ENCODE data around the gene ATP1A3.

The ATP1A3 gene

GRCh38 chr19:41984961-41985360, 9.1 kb downstream of the ATP1A3 start:
- DNase-seq (ENCODE audit: low spot score) = no peak

- no peak for DNase-seq (ENCODE audit: low spot score)
Observed at GRCh38 chr19:41981724-41982123, 12.3 kb downstream of the ATP1A3 start.

DNA sequence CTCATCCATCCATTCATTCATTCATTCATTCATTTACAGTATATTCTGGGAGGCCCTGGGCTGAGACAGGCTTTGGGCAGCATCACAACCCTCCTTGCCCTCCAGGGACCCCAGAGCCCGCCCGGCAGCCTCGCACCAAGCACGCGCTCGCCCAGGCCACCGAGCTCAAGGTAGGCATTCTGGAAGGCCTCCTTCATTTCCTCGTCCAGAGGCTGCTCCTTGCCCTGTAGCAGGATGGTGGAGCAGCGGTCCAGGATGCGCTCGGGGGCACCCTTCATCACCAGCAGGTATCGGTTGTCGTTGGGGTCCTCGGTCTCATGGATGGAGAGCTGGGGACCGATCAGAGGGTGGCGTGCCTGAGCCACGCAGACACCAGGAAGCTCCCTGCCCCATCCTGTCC, 15.6 kb downstream of the ATP1A3 start:
- no peak for DNase-seq (ENCODE audit: low spot score)

DNA sequence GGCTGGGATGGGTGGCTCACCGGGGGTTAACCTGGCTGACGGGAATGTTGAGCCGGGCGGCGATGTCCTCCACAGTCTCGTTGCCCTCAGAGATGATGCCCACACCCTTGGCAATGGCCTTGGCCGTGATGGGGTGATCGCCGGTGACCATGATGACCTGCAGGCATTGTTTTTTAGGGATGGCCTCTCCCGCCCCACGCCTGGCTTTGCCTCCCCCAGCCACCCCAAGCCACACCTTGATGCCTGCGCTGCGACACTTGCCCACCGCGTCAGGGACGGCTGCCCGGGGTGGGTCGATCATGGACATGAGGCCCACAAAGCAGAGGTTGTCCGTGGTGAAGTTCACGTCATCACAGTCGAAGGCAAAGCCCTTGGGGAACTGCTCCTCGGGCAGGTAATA, 16.1 kb downstream of the ATP1A3 start:
- no peak for DNase-seq (ENCODE audit: low spot score)

DNA sequence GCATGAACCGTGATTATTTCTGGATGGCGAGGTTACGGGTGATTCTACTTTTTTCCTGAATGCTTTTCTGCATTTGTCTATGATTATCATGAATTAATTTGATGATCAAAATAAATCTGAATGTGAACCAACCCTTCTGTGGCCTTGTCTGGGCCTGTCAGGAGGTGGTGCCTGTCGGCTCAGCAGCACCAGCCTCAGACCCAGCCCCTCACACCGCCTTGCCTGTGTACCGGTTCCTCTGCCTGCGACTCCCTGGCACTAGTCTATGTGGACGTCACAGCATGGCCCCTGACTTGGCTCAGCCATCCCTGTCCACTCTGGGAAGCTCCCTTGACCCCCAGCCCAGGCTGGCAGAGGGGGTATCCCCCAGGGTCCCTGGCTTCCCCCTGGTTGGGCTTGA, 19.4 kb downstream of the ATP1A3 start:
- no peak for DNase-seq (ENCODE audit: low spot score)

GRCh38 chr19:41971363-41971762, 22.7 kb downstream of the ATP1A3 start:
- DNase-seq (ENCODE audit: low spot score) = no peak

DNA sequence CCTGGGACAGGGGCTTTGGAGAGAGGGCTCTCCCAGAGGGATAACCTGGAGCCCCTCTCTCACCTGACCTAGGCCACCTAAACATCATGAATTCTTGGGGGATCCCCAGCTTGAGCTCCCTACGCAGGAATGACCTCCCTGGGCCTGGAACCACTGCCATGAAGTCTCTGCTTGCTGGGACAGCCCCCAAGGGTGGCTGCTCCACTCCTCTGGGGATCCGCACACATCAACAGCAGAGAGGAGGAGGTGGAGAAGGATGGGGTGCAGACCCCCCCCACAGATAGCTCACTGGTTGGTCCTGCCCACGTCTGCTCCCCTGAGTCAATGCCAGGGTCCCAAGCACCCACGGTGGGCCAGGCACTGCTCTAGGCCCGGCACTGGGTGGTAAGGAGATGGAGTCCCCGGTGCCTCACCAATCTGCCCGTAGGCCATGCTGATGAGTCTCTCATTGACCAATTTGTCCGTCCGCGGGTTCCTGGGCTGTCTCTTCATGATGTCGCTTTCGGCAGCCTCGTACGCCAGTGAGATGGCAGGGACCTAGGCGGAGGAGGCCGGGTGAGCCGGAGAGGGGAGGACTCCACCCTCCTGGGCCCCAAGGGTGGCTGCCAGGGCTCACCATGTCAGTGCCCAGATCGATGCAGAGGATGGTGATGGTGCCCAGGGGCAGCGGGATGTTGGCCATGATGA, 24.1 kb downstream of the ATP1A3 start:
- DNase-seq (ENCODE audit: low spot score) = no peak

GRCh38 chr19:41968751-41969595, 25.1 kb downstream of the ATP1A3 start:
- DNase-seq (ENCODE audit: low spot score) = no peak

GRCh38 chr19:41967054-41967783, 26.8 kb downstream of the ATP1A3 start:
- no peak for DNase-seq (ENCODE audit: low spot score)

DNA sequence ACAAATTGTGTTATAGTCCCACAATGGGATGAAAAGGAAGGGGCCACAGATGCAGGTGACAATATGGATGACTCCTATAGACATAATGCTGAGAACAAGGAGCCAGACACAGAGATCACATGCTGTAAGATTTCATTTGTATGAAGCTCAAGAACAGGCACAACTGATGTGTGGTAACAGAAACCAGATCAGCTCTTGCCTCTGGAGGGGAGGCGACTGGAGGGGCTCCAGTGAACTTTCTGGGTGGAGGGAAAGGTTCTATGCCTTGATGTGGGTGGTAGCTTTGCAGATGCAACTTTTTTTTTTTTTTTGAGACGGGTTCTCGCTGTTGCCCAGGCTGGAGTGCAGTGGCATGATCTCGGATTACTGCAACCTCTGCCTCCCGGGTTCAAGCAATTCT, 28.9 kb downstream of the ATP1A3 start:
- DNase-seq (ENCODE audit: low spot score) = no peak

DNA sequence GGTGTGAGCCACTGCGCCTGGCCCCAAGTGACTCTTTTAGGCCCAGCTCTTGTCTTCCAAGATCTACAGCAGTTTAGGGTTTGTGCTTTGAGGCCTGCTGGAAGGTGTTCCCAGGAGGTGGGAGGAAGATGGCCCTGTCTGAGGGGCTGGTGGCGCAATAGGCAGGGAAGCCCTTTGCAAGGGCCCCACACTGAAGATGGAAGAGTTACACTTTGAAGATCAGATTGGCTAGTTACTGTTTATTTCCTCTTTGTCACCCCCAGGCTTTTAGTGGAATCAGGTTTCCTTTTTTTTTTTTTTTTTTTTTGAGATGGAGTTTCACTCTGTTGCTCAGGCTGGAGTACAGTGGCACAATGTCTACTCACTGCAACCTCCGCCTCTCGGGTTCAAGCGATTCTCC, 33.1 kb downstream of the ATP1A3 start:
- no peak for DNase-seq (ENCODE audit: low spot score)

DNA sequence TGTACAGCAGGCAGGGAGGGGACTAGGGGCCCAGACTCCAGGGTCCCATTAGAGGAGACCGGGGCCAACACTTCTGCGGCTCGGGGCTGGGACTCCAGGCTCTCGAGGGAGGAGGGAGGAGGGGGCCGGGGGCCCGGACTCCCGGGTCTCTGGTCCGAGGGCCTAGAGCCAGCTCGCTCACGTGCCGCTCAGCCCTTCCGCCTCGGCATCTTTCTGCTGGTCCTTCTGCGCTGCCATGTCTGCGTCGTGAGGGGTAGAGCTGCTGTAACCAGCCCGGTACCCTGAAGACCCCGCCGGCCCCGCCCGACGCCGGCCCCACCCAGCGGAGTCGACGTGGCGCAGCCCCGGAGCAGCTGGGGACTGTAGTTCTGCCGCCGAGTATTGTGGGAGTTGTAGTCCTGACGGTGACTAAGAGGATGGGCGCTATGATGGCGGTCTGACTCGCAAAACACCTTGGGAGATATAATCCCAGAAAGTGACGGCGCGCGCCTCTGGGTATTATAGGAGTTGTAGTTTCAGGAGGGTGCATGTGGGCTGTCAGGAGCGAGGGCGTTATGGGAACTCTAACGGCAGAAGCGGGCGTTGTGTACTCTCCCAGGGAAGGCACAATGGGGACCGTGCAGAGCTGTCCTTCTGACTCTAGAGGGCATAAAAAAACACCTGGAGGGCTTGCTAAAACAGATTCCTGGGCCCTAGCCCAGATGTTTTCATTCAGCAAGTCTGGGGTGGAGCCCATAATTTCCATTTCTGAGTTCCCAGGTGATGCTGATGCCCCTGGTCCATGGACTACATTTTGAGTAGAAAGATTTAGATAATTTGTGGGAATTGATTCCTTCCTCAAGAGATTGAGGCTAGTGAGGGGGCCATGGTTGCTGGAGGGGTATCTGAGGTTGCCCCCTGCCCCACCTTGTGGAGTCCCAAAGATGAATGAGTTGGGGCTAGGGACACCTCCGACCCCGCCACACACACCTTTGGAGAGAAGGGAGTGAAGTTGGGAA, 34.7 kb downstream of the ATP1A3 start, which contains the start of gene RABAC1:
Gene RABAC1, minus strand, starts transcription at position 266 of the 998 bp plus-strand sequence. Its CDS starts 29 bp downstream, at position 237.
- peak; percentile 95 for DNase-seq (ENCODE audit: low spot score)

DNA sequence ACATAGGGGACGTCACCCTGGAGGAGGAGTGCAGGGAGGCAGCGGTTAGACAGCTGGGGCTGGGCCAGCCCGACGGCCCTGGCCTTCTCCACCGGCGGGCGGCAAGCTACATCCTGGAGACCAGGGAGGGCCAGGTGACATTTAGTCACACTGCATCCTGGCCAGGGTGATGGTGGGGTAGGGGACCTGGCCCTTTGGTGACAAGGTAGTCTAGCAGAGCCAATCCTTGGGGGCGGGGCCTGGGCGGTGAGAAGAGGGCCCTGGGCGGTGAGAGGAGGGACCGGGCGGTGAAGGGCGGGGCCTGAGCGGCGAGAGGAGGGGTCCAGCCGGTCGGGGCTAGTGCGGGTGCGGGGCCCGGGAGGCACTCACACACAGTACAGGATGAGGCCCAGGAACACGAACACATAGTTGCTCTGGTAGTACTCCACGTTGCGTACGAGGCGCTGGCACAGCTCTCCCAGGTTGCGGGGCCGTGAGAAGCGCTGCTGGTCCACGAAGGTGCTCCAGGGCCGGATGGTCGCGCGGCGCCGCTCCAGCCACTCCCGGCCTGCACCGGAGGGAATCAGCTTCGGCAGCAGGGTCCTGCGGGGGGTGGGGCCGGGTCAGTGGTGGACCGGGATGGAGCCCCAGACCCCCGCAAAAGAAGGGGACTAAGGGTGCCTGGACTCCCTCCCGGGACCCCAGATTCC, 35.5 kb downstream of the ATP1A3 start:
- DNase-seq (ENCODE audit: low spot score) = peak; percentile 87

DNA sequence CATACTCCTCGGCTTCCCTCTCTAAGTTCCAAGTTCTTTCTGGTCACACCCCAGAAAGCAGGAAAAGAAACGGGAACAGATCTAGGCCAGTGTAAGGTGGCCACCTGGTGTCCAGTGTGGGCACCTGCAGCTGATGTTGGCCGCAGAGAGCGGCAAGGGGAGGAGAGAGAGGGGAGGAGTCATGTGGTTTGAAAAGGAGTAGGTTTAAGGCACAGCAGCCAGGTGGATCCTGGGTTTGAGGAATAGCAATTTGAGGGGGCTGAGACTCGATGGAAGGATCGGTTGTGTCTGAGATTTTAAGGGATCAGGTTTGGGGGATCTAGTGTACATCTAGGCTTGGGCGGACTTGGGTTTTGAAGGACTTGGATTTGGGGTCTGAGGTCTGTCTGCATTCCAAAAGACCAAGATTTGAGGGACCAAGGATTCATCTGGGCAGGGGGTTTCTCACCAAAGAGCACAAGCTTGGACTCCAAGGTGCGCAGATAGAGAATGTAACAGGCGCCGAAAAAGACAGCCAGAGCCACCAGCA, 36.1 kb downstream of the ATP1A3 start:
- DNase-seq (ENCODE audit: low spot score) = peak; percentile 73

GRCh38 chr19:41957161-41957837, 36.7 kb downstream of the ATP1A3 start:
- DNase-seq (ENCODE audit: low spot score) = no peak

GRCh38 chr19:41956621-41957020, 37.4 kb downstream of the ATP1A3 start:
- DNase-seq (ENCODE audit: low spot score) = no peak

- DNase-seq (ENCODE audit: low spot score) = no peak
Observed at GRCh38 chr19:41955521-41955920, 38.5 kb downstream of the ATP1A3 start.

DNA sequence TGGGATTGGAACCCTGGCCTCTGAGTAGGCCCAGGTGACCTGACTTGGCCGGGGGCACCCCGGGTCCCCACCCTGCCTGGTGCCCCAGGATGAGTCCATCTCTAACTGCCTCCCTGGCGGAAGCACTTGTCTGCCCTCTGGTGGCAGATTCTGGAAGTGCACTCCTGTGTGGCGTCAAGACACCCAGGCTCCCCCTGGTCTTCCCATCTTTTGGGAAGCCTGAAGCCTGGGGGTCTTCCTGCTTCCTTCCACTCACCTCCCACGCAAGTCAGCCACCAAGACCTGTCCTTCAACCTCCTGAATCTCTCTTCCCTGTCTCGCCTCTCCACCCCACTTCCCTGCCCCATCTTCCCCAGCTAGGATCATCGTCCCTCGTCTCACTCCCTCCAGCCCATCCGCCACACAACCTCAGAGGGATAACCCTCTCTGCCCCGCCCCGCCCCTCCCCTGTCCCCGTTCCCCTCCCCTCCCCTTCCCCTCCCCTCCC, 42.3 kb downstream of the ATP1A3 start:
- peak; percentile 87 for DNase-seq (ENCODE audit: low spot score)

DNA sequence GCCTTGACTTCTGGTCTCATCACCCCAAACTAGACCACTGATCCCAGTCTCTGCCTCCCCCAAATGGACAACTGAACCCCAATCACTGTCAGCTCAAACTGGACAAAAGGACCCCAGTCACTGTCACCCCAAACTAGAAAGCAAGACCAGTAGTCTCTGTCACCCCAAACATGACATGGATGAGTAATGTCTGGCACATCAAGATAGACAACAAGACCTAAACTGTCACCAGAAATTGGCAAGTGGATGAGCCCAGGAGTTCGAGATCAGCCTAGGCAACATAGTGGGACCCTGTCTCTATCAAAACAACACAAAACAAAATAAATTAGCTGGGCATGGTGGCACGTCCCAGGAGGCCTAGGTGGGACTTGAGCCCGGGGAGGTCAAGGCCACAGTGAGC, 46.9 kb downstream of the ATP1A3 start:
- DNase-seq (ENCODE audit: low spot score) = no peak
